ENCODE results near the gene HIF1A.

- TF ChIP-seq POLR2A (IDR thresholded peaks at IDR 0.05; ENCODE audit: control extremely low read depth in 1 of 2, low read depth in 2 of 2, low read length in 2 of 2) (no peak), SUZ12 (IDR thresholded peaks at IDR 0.05; ENCODE audit: low read length) (no peak), ZNF274 (IDR thresholded peaks at IDR 0.05; ENCODE audit: borderline replicate concordance, extremely low read depth, low read length) (no peak), NRF1 (IDR thresholded peaks at IDR 0.05; ENCODE audit: low read depth, low read length) (no peak), RBBP5 (IDR thresholded peaks at IDR 0.05; ENCODE audit: borderline replicate concordance, low read depth, low read length) (no peak), RAD21 (IDR thresholded peaks at IDR 0.05 in 1 of 2, conservative IDR thresholded peaks at IDR 0.05 in 1 of 2; ENCODE audit: low read depth in 2 of 2, low read length in 2 of 2) (no peak), POLR2AphosphoS5 (IDR thresholded peaks at IDR 0.05; ENCODE audit: low read depth, low read length) (no peak), BRCA1 (IDR thresholded peaks at IDR 0.05; ENCODE audit: low read depth, low read length) (no peak), RFX5 (IDR thresholded peaks at IDR 0.05; ENCODE audit: borderline replicate concordance, low read depth, low read length) (no peak), EZH2 (IDR thresholded peaks at IDR 0.05; ENCODE audit: low read depth, low read length, severe bottlenecking) (no peak), TCF12 (IDR thresholded peaks at IDR 0.05; ENCODE audit: low read depth, low read length) (no peak)
- TF ChIP-seq, protein P1, sequence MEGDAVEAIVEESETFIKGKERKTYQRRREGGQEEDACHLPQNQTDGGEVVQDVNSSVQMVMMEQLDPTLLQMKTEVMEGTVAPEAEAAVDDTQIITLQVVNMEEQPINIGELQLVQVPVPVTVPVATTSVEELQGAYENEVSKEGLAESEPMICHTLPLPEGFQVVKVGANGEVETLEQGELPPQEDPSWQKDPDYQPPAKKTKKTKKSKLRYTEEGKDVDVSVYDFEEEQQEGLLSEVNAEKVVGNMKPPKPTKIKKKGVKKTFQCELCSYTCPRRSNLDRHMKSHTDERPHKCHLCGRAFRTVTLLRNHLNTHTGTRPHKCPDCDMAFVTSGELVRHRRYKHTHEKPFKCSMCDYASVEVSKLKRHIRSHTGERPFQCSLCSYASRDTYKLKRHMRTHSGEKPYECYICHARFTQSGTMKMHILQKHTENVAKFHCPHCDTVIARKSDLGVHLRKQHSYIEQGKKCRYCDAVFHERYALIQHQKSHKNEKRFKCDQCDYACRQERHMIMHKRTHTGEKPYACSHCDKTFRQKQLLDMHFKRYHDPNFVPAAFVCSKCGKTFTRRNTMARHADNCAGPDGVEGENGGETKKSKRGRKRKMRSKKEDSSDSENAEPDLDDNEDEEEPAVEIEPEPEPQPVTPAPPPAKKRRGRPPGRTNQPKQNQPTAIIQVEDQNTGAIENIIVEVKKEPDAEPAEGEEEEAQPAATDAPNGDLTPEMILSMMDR (IDR thresholded peaks at IDR 0.05; ENCODE audit: control extremely low read depth in 1 of 3, insufficient read depth in 1 of 3, low read depth in 1 of 3, low read length in 3 of 3), result no peak
- TF ChIP-seq, protein P2, sequence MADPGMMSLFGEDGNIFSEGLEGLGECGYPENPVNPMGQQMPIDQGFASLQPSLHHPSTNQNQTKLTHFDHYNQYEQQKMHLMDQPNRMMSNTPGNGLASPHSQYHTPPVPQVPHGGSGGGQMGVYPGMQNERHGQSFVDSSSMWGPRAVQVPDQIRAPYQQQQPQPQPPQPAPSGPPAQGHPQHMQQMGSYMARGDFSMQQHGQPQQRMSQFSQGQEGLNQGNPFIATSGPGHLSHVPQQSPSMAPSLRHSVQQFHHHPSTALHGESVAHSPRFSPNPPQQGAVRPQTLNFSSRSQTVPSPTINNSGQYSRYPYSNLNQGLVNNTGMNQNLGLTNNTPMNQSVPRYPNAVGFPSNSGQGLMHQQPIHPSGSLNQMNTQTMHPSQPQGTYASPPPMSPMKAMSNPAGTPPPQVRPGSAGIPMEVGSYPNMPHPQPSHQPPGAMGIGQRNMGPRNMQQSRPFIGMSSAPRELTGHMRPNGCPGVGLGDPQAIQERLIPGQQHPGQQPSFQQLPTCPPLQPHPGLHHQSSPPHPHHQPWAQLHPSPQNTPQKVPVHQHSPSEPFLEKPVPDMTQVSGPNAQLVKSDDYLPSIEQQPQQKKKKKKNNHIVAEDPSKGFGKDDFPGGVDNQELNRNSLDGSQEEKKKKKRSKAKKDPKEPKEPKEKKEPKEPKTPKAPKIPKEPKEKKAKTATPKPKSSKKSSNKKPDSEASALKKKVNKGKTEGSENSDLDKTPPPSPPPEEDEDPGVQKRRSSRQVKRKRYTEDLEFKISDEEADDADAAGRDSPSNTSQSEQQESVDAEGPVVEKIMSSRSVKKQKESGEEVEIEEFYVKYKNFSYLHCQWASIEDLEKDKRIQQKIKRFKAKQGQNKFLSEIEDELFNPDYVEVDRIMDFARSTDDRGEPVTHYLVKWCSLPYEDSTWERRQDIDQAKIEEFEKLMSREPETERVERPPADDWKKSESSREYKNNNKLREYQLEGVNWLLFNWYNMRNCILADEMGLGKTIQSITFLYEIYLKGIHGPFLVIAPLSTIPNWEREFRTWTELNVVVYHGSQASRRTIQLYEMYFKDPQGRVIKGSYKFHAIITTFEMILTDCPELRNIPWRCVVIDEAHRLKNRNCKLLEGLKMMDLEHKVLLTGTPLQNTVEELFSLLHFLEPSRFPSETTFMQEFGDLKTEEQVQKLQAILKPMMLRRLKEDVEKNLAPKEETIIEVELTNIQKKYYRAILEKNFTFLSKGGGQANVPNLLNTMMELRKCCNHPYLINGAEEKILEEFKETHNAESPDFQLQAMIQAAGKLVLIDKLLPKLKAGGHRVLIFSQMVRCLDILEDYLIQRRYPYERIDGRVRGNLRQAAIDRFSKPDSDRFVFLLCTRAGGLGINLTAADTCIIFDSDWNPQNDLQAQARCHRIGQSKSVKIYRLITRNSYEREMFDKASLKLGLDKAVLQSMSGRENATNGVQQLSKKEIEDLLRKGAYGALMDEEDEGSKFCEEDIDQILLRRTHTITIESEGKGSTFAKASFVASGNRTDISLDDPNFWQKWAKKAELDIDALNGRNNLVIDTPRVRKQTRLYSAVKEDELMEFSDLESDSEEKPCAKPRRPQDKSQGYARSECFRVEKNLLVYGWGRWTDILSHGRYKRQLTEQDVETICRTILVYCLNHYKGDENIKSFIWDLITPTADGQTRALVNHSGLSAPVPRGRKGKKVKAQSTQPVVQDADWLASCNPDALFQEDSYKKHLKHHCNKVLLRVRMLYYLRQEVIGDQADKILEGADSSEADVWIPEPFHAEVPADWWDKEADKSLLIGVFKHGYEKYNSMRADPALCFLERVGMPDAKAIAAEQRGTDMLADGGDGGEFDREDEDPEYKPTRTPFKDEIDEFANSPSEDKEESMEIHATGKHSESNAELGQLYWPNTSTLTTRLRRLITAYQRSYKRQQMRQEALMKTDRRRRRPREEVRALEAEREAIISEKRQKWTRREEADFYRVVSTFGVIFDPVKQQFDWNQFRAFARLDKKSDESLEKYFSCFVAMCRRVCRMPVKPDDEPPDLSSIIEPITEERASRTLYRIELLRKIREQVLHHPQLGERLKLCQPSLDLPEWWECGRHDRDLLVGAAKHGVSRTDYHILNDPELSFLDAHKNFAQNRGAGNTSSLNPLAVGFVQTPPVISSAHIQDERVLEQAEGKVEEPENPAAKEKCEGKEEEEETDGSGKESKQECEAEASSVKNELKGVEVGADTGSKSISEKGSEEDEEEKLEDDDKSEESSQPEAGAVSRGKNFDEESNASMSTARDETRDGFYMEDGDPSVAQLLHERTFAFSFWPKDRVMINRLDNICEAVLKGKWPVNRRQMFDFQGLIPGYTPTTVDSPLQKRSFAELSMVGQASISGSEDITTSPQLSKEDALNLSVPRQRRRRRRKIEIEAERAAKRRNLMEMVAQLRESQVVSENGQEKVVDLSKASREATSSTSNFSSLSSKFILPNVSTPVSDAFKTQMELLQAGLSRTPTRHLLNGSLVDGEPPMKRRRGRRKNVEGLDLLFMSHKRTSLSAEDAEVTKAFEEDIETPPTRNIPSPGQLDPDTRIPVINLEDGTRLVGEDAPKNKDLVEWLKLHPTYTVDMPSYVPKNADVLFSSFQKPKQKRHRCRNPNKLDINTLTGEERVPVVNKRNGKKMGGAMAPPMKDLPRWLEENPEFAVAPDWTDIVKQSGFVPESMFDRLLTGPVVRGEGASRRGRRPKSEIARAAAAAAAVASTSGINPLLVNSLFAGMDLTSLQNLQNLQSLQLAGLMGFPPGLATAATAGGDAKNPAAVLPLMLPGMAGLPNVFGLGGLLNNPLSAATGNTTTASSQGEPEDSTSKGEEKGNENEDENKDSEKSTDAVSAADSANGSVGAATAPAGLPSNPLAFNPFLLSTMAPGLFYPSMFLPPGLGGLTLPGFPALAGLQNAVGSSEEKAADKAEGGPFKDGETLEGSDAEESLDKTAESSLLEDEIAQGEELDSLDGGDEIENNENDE (IDR thresholded peaks at IDR 0.05; ENCODE audit: insufficient replicate concordance, low read length), result no peak
These were observed 22.5 kb upstream of the HIF1A start for GRCh38 chr14:61672796-61673195.
